SK-N-SH treated with all-trans-retinoic acid at 6 μM for 48 hours (cell line): ENCODE measurements around the gene UBR3.

Experiments used
- ARNTL ChIP-seq: fragments of 450-650 bp; formaldehyde crosslinking; IDR thresholded peaks from 2 replicates; pipeline ENCODE4 v1.5.0; 2020; ENCODE audit warnings: low read depth, mild to moderate bottlenecking, moderate library complexity, borderline replicate concordance
- ESRRG ChIP-seq: fragments of 250-450 bp; sonication (Bioruptor Pico); IDR thresholded peaks from 2 replicates; pipeline ENCODE4 v1.6.1; 2021; ENCODE audit warnings: mild to moderate bottlenecking
- GLIS3 ChIP-seq: fragments of 250-450 bp; sonication (Bioruptor Pico); IDR thresholded peaks from 2 replicates; pipeline ENCODE4 v1.5.0; 2020; ENCODE audit warnings: mild to moderate bottlenecking, moderate library complexity
- OSR1 ChIP-seq: fragments of 250-450 bp; sonication (Bioruptor Pico); IDR thresholded peaks from 2 replicates; pipeline ENCODE4 v1.8.0; 2022; ENCODE audit warnings: moderate library complexity, mild to moderate bottlenecking, inconsistent platforms
- PPARA ChIP-seq: fragments of 250-450 bp; sonication (Bioruptor Pico); IDR thresholded peaks from 2 replicates; pipeline ENCODE4 v1.5.0; 2020; ENCODE audit warnings: mild to moderate bottlenecking, borderline replicate concordance
- ZC3H10 ChIP-seq: fragments of 250-450 bp; sonication (Bioruptor Pico); IDR thresholded peaks from 2 replicates; pipeline ENCODE4 v1.5.1; 2021; ENCODE audit warnings: mild to moderate bottlenecking, moderate library complexity
- ZFP3 ChIP-seq: fragments of 250-450 bp; sonication (Bioruptor Pico); IDR thresholded peaks from 2 replicates; pipeline ENCODE4 v1.5.0; 2020; ENCODE audit warnings: mild to moderate bottlenecking, moderate library complexity
- ZFP30 ChIP-seq: fragments of 450-650 bp; formaldehyde crosslinking; IDR thresholded peaks from 2 replicates; pipeline ENCODE4 v1.5.0; 2022; ENCODE audit warnings: mild to moderate bottlenecking, moderate library complexity
- ZNF565 ChIP-seq: fragments of 450-650 bp; formaldehyde crosslinking; conservative IDR thresholded peaks from 2 replicates; pipeline ENCODE4 v1.5.0; 2020; ENCODE audit warnings: low read depth, mild to moderate bottlenecking, moderate library complexity
- ZNF70 ChIP-seq: fragments of 450-650 bp; formaldehyde crosslinking; IDR thresholded peaks from 2 replicates; pipeline ENCODE4 v1.5.0; 2020; ENCODE audit warnings: mild to moderate bottlenecking, moderate library complexity
- TF ChIP-seq, protein P1 (sequence below): fragments of 250-450 bp; sonication (Bioruptor Pico); IDR thresholded peaks from 2 replicates; pipeline ENCODE4 v1.8.0; 2020; ENCODE audit warnings: mild to moderate bottlenecking, moderate library complexity, borderline replicate concordance

- TF ChIP-seq, protein P1, sequence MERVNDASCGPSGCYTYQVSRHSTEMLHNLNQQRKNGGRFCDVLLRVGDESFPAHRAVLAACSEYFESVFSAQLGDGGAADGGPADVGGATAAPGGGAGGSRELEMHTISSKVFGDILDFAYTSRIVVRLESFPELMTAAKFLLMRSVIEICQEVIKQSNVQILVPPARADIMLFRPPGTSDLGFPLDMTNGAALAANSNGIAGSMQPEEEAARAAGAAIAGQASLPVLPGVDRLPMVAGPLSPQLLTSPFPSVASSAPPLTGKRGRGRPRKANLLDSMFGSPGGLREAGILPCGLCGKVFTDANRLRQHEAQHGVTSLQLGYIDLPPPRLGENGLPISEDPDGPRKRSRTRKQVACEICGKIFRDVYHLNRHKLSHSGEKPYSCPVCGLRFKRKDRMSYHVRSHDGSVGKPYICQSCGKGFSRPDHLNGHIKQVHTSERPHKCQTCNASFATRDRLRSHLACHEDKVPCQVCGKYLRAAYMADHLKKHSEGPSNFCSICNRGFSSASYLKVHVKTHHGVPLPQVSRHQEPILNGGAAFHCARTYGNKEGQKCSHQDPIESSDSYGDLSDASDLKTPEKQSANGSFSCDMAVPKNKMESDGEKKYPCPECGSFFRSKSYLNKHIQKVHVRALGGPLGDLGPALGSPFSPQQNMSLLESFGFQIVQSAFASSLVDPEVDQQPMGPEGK (CRISPR knock-in tag) = no peak
- TF ChIP-seq ESRRG (no peak), ZC3H10 (CRISPR knock-in tag) (no peak), ZFP30 (CRISPR knock-in tag) (no peak), ZFP3 (CRISPR knock-in tag) (no peak), GLIS3 (CRISPR knock-in tag) (no peak), OSR1 (CRISPR knock-in tag) (no peak), ARNTL (CRISPR knock-in tag) (no peak), PPARA (no peak), ZNF70 (CRISPR knock-in tag) (no peak), ZNF565 (CRISPR knock-in tag) (no peak)
Measured at GRCh38 chr2:169860149-169860548, 32.9 kb downstream of the UBR3 start.
